Heart left ventricle (tissue), 16 donors: ENCODE data around the gene EIF4H. TPM values are rescaled to one million over a fixed set of nuclear protein-coding genes. Genes with fewer than 3 reads are reported as not detected.

Source experiments
- ATAC-seq, 4 donors: fragments of 200-7000 bp; cut with Tn5 transposase; one replicate each; pipeline ENCODE4 v1.9.1; 2020 to 2022; ENCODE audit warnings: moderate library complexity in 4 of 4, mild to moderate bottlenecking in 3 of 4, moderate number of reproducible peaks in 1 of 4
- DNase-seq, 5 donors: peaks; one replicate each; pipeline ENCODE4 v3.0.0-alpha.2; 2020
- H3K27ac ChIP-seq, 12 donors: fragments of 200-600 bp; sonication (generic) in 4 of 12; one replicate each; pipeline versions ENCODE4 v1.5.0 to v1.8.0; 2016 to 2022; ENCODE audit warnings: mild to moderate bottlenecking in 2 of 12
- H3K27me3 ChIP-seq, 9 donors: fragments of 200-600 bp; sonication (generic) in 2 of 9; one replicate each; pipeline versions ENCODE4 v1.5.1 to v1.8.0; 2016 to 2022; ENCODE audit warnings: mild to moderate bottlenecking in 3 of 9
- H3K36me3 ChIP-seq, 9 donors: fragments of 200-600 bp; sonication (generic) in 2 of 9; one replicate each; pipeline versions ENCODE4 v1.5.0 to v1.8.0; 2018 to 2022; ENCODE audit warnings: mild to moderate bottlenecking in 2 of 9
- H3K4me1 ChIP-seq, 12 donors: fragments of 200-600 bp; sonication (generic) in 4 of 12; one replicate each; pipeline versions ENCODE4 v1.5.0 to v1.8.0; 2016 to 2022; ENCODE audit warnings: mild to moderate bottlenecking in 3 of 12
- H3K4me3 ChIP-seq, 12 donors: fragments of 200-600 bp; sonication (generic) in 4 of 12; one replicate each; pipeline versions ENCODE4 v1.5.0 to v1.8.0; 2017 to 2022; ENCODE audit warnings: mild to moderate bottlenecking in 9 of 12, moderate library complexity in 4 of 12
- H3K9me3 ChIP-seq, 12 donors: fragments of 200-600 bp; sonication (generic) in 4 of 12; one replicate each; pipeline versions ENCODE4 v1.5.0 to v1.8.0; 2016 to 2022; ENCODE audit warnings: mild to moderate bottlenecking in 1 of 12
- CTCF ChIP-seq, 12 donors: fragments of 200-600 bp; sonication (generic) in 4 of 12; IDR thresholded peaks; one replicate each; pipeline versions ENCODE4 v1.5.0 to v1.8.0; 2018 to 2022; ENCODE audit warnings: antibody characterized with exemption in 12 of 12, mild to moderate bottlenecking in 5 of 12
- POLR2A ChIP-seq, 2 donors: fragments of 450-650 bp; IDR thresholded peaks; one replicate each; pipeline ENCODE4 v1.6.1; 2017; ENCODE audit warnings: antibody characterized with exemption in 2 of 2, mild to moderate bottlenecking in 2 of 2, moderate library complexity in 2 of 2
- WGBS, 4 donors: extraction: QIAGEN DNeasy Blood & Tissue Kit in 2 of 4; methylation state at CpG; one replicate each; pipeline versions ENCODE4 v1.1.5 to v1.1.7; 2013 to 2018; 5-methylcytosine and 5-hydroxymethylcytosine counted together
- intact Hi-C, 10 donors: fragments of 100-400 bp; cut with DNase I; formaldehyde crosslinking; loops; one replicate each; pipeline versions ENCODE4 v1.11.1 to v1.14.2; 2022
- polyA plus RNA-seq, 2 donors: library from polyadenylated mRNA; stranded (reverse); fragments of 200-250 nt; gene quantifications; one replicate each; pipeline ENCODE4 v1.2.3, GENCODE V29; 2013
- total RNA-seq, 9 donors: library from RNA; depleted of rRNA in 2 of 9; stranded (reverse); fragments of >200 nt in 2 of 9; fragmentation: NEBNext Ultra II Directional in 3 of 9; extraction: Animal tissue kit (Norgen Biotek cat#: 25700) in 3 of 9; gene quantifications; one replicate each; pipeline versions ENCODE4 v1.1.0 to v1.2.4, GENCODE V29; 2016 to 2023
- donor health status: ischemic (EF 13 %, LVEDD 7.1; RV severe dilation, severe dysfunction).
- donor health status: healthy with polysubstance abuse.
- donor health status: DM: no; HTN: yes; CAD: no.
- donor health status: DM: no; HTN: no; CAD: no.
- donor health status: ischemic (EF 25% LVEDD 6.9; RV normal size, moderate dysfunction).
- donor health status: ischemic (EF 25% LVEDD 5.7; RV mildly dilated, moderate dysfunction).
- donor health status: healthy.
- donor health status: DM: yes; HTN: yes; CAD: no.
- donor health status: ischemic (EF 35%, LVEDD 5.7; RV mildly dilated, moderate dysfunction).
- donor health status: nonischemic (EF 11% LVEDD 7.7; RV severe dilation, severe dysfunction).
- donor health status: DM: yes; HTN: yes; CAD: no.
- donor health status: PGD.
- donor health status: ischemic (EF 29% LVEDD 5.4; RV normal size, mild dysfunction).
- donor health status: nonischemic (EF 23%, LVEDD 6.1; RV moderate dilation, normal function).

EIF4H gene
- total and polyA plus RNA-seq, 11 donors = 89.0 to 255 (median 196) TPM

- H3K36me3 ChIP-seq = no peaks in the 10 kb centered on the region
- WGBS, 4 donors = 58 to 79% (median 71%) methylated on average over 9 of the region's 9 CpGs
- no peak overlapping the region for H3K4me3 ChIP-seq
- H3K27ac ChIP-seq = no peak overlapping the region
- H3K27me3 ChIP-seq = no peaks in the 10 kb centered on the region
- H3K4me1 ChIP-seq = no peaks in the 10 kb centered on the region
- DNase-seq = no peak
- intact Hi-C loops = no loop called here
- H3K9me3 ChIP-seq = no peaks in the 10 kb centered on the region
- TF ChIP-seq CTCF (IDR thresholded peaks at IDR 0.05) (no peak), POLR2A (IDR thresholded peaks at IDR 0.05) (no peak)
- no peak for ATAC-seq
These were observed 20.4 kb upstream of the EIF4H start for GRCh38 chr7:74153736-74154135.

- no peak overlapping the region for H3K27ac ChIP-seq
- H3K27me3 ChIP-seq = no peaks in the 10 kb centered on the region
- WGBS, 4 donors = 75 to 85% (median 82%) methylated on average over 9 of the region's 9 CpGs
- no peaks in the 10 kb centered on the region for H3K4me1 ChIP-seq
- H3K9me3 ChIP-seq = no peaks in the 10 kb centered on the region
- TF ChIP-seq CTCF (IDR thresholded peaks at IDR 0.05) (no peak), POLR2A (IDR thresholded peaks at IDR 0.05) (no peak)
- H3K4me3 ChIP-seq = no peak overlapping the region
- DNase-seq (no peak), ATAC-seq (peak in 2 of 4 donors; percentile 33 to 62)
- intact Hi-C loops = no loop called here
- no peaks in the 10 kb centered on the region for H3K36me3 ChIP-seq
These were observed 18.3 kb upstream of the EIF4H start for GRCh38 chr7:74155810-74156395.

- Histone ChIP-seq H3K36me3 (no peaks in the 10 kb centered on the region), H3K9me3 (no peaks in the 10 kb centered on the region), H3K27me3 (no peaks in the 10 kb centered on the region), H3K4me3 (no peak overlapping the region), H3K27ac (no peak overlapping the region), H3K4me1 (no peaks in the 10 kb centered on the region)
- ATAC-seq = no peak
- DNase-seq = no peak
- intact Hi-C loops = no loop called here
- 92 to 96% (median 94%) methylated on average over 9 of the region's 9 CpGs for WGBS, 4 donors
- TF ChIP-seq POLR2A (IDR thresholded peaks at IDR 0.05) = no peak
- no peak for TF ChIP-seq CTCF (IDR thresholded peaks at IDR 0.05)
These were observed 16.6 kb upstream of the EIF4H start for GRCh38 chr7:74157605-74158004.

- H3K9me3 ChIP-seq = no peaks in the 10 kb centered on the region
- ATAC-seq = no peak
- no peak overlapping the region for H3K4me3 ChIP-seq
- H3K27me3 ChIP-seq = no peaks in the 10 kb centered on the region
- H3K4me1 ChIP-seq = peaks cover 0 to 5% (median 0%) of the 10 kb centered on the region in 12 donors
- H3K27ac ChIP-seq = no peak overlapping the region
- intact Hi-C loops = no loop called here
- TF ChIP-seq POLR2A (IDR thresholded peaks at IDR 0.05) (no peak), CTCF (IDR thresholded peaks at IDR 0.05) (peak in 8 of 12 donors; percentile 9 to 32 (median 22))
- WGBS, 4 donors = 36 to 53% (median 47%) methylated on average over 7 of the region's 7 CpGs
- no peaks in the 10 kb centered on the region for H3K36me3 ChIP-seq
- DNase-seq = no peak
These were observed 9.1 kb upstream of the EIF4H start for GRCh38 chr7:74164985-74165456.
